ENCODE results near the gene GPR39.

The GPR39 gene

GRCh38 chr2:132414081-132414480 lies 2.5 kb upstream of the GPR39 start:
- DNase-seq (ENCODE audit: low read depth): no peak

GRCh38 chr2:132415256-132415914 lies 1.2 kb upstream of the GPR39 start:
- DNase-seq (ENCODE audit: low read depth): no peak

GRCh38 chr2:132415915-132416722 lies 486 bp upstream of the GPR39 start:
- DNase-seq (ENCODE audit: low read depth): no peak

GRCh38 chr2:132417430-132418035 lies 928 bp downstream of the GPR39 start:
- no peak for DNase-seq (ENCODE audit: low read depth)

- DNase-seq (ENCODE audit: low read depth): no peak
These were observed 2.6 kb downstream of the GPR39 start for GRCh38 chr2:132419235-132419634.

GRCh38 chr2:132419941-132420340 lies 3.3 kb downstream of the GPR39 start:
- DNase-seq (ENCODE audit: low read depth): no peak

GRCh38 chr2:132420816-132421805 lies 4.5 kb downstream of the GPR39 start:
- DNase-seq (ENCODE audit: low read depth): no peak

- DNase-seq (ENCODE audit: low read depth): no peak
These were observed 6.1 kb downstream of the GPR39 start for GRCh38 chr2:132422736-132423135.

- no peak for DNase-seq (ENCODE audit: low read depth)
These were observed 8.0 kb downstream of the GPR39 start for GRCh38 chr2:132424526-132425121.

- DNase-seq (ENCODE audit: low read depth): no peak
These were observed 9.4 kb downstream of the GPR39 start for GRCh38 chr2:132426033-132426432.

- DNase-seq (ENCODE audit: low read depth): no peak
These were observed 10.1 kb downstream of the GPR39 start for GRCh38 chr2:132426656-132427055.

- no peak for DNase-seq (ENCODE audit: low read depth)
These were observed 12.7 kb downstream of the GPR39 start for GRCh38 chr2:132429351-132429750.

- no peak for DNase-seq (ENCODE audit: low read depth)
These were observed 13.5 kb downstream of the GPR39 start for GRCh38 chr2:132429941-132430573.

- no peak for DNase-seq (ENCODE audit: low read depth)
These were observed 14.3 kb downstream of the GPR39 start for GRCh38 chr2:132430895-132431294.

- DNase-seq (ENCODE audit: low read depth): no peak
These were observed 21.5 kb downstream of the GPR39 start for GRCh38 chr2:132437852-132438669.

- no peak for DNase-seq (ENCODE audit: low read depth)
These were observed 22.1 kb downstream of the GPR39 start for GRCh38 chr2:132438691-132439090.

- DNase-seq (ENCODE audit: low read depth): no peak
These were observed 23.2 kb downstream of the GPR39 start for GRCh38 chr2:132439703-132440398.

- DNase-seq (ENCODE audit: low read depth): no peak
These were observed 24.4 kb downstream of the GPR39 start for GRCh38 chr2:132441051-132441450.

- no peak for DNase-seq (ENCODE audit: low read depth)
These were observed 25.7 kb downstream of the GPR39 start for GRCh38 chr2:132442278-132442677.

GRCh38 chr2:132443106-132443505 lies 26.5 kb downstream of the GPR39 start:
- DNase-seq (ENCODE audit: low read depth): no peak
